RCC 7860 (cell line): ENCODE measurements around the gene LDLRAP1.
"Not testable (repeated sequence)": the region's sequence is repeated elsewhere in the genome, so short reads cannot be mapped to it uniquely, and the experiment has no call there.

Experiments used
- DNase-seq: peaks from one replicate; pipeline ENCODE4 v3.0.0-alpha.2; 2015; ENCODE audit warnings: low spot score
- FAIRE-seq: peaks from 2 replicates; lab custom pipeline; 2012; peaks lifted over from hg19 to GRCh38; lab: Jason Lieb, UNC

The LDLRAP1 gene

GRCh38 chr1:25572708-25573590 lies 29.5 kb downstream of the LDLRAP1 start:
- DNase-seq: no peak

GRCh38 chr1:25573591-25573930 lies 30.2 kb downstream of the LDLRAP1 start:
- DNase-seq (no peak), FAIRE-seq (no peak)

More at GRCh38 chr1:25572708-25573590, 29.5 kb downstream of the LDLRAP1 start:
- FAIRE-seq: no peak

GRCh38 chr1:25573961-25574360 lies 30.6 kb downstream of the LDLRAP1 start:
- DNase-seq (no peak), FAIRE-seq (no peak)

DNA sequence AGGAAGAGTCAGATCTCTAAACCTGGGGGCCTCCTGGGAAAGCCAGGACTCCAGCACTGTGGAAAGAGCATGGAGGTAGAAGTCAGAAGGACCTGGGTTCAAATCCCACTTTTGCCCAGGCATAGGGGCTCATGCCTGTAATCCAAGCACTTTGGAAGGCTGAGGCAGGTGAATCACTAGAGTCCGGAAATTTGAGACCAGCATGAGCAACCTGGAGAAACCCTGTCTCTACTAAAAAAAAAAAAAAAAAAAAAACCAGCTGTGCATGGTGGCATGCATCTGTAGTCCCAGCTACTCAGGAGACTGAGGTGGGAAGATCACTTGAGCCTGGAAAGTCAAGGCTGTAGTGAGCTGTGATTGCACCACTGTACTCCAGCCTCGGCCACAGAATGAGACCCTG lies 31.8 kb downstream of the LDLRAP1 start:
- no peak for DNase-seq
- no peak for FAIRE-seq

- DNase-seq: no peak
- FAIRE-seq: no peak
Observed at GRCh38 chr1:25576459-25577133, 33.2 kb downstream of the LDLRAP1 start.

GRCh38 chr1:25577134-25577920 lies 33.9 kb downstream of the LDLRAP1 start:
- DNase-seq: no peak
- FAIRE-seq: no peak

DNA sequence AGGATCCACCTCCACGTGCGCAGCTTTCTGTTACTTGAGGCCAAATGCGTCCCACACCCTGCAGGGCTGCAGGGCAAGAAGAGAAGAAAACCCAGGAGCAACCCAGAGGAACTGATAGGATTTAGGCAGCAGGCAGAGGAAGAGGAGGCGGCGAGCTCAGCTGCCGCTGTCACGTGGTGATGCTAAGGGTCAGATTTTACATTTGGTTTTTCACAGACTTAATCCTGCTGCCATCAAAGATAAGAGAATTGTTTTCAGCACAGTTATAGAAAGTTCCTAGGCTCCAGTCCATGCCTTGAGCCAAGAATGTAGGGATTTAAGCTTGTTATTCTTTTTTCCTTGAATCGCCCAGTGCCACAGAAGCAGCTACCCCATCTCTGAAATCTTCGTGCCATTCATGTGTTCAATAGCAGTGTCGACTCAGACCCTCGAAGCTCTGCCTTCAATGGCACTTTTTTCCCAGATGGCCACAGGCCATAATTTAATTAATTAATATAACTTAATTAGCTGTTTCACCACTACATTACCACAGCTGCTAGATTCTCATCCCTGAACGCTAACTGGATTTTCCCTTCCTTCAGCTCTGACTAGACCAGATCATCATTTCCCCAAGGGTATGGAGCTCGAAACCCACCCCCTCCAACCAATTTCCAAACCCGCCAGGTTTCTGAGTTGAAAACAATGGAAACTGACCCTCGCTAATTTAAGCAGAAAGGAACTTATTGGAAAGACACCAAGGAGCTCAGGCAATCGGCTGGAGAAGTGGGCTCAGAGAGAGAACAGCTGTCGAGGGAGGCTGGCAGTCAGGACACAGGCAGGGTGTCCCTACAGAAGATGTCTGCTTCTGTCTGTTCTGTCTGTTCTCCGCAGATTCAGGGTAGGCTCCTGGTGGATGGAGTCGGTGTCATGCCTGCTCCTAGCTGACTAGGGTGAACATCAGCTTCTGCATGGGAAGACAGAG lies 36.2 kb downstream of the LDLRAP1 start:
- FAIRE-seq (no peak), DNase-seq (no peak)

- DNase-seq: no peak
- no peak for FAIRE-seq
Observed at GRCh38 chr1:25580927-25581326, 37.5 kb downstream of the LDLRAP1 start.

DNA sequence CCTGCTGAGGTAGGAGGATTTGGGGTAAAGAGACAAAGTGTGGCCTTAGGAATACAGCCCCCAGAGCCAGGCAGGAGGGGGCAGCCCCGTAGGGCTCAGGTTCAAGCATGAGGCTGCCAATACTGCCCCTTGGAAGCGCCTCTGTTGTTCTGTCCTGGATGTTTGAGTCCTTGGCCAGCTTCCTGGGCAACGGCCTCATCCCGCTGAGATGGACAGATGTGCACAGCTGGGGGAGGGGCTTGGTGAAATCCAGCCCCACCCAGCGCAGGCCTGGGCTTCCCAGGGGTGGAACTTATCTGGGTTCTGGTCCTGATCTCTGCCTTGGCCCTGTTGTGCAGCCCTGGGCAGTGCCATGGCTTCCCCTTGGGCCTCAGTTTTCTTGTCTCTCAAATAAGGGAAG lies 38.4 kb downstream of the LDLRAP1 start:
- FAIRE-seq (no peak), DNase-seq (no peak)

GRCh38 chr1:25583519-25584370 lies 40.3 kb downstream of the LDLRAP1 start:
- DNase-seq (no peak), FAIRE-seq (no peak)

- FAIRE-seq (no peak), DNase-seq (no peak)
Observed at GRCh38 chr1:25586181-25586588, 42.8 kb downstream of the LDLRAP1 start.

DNA sequence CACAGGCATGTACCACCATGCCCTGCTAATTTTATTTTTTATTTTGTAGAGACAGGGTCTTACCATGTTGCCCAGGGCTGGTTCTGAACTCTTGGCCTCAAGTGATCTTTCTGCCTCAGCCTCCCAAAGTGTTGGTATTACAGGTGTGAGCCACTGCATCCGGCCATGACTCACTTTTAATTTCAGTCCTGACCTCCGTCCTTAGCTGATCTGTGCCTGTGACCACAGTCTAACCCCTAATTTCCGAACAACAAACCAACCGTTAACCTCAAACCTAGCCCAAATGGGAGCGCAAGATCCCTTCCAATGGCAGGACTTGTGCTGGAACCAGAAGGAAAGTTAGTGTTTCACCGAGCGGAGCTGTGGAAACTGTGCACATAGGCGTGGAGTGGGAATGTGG lies 43.9 kb downstream of the LDLRAP1 start:
- FAIRE-seq: no peak

GRCh38 chr1:25588224-25588623 lies 44.8 kb downstream of the LDLRAP1 start:
- not testable (repeated sequence) for FAIRE-seq, DNase-seq

More for the DNA sequence above, 43.9 kb downstream of the LDLRAP1 start:
- DNase-seq: no peak

DNA sequence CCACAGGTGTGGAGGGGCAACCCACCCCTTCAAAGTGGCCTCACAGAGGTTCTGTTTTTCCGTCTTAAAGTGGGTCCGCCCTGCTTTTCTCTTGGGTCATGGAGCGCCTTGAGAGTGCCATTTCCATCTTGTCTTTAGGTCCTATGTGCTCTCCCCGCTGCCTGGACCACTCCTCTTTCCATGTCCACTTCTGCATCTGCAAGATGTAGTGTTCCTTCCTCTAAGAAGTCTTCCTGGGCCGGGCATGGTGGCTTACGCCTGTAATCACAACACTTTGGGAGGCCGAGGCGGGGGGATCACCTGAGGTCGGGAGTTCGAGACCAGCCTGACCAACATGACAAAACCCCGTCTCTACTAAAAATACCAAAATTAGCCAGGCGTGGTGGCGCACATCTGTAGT lies 45.4 kb downstream of the LDLRAP1 start:
- FAIRE-seq, DNase-seq: not testable (repeated sequence)

DNA sequence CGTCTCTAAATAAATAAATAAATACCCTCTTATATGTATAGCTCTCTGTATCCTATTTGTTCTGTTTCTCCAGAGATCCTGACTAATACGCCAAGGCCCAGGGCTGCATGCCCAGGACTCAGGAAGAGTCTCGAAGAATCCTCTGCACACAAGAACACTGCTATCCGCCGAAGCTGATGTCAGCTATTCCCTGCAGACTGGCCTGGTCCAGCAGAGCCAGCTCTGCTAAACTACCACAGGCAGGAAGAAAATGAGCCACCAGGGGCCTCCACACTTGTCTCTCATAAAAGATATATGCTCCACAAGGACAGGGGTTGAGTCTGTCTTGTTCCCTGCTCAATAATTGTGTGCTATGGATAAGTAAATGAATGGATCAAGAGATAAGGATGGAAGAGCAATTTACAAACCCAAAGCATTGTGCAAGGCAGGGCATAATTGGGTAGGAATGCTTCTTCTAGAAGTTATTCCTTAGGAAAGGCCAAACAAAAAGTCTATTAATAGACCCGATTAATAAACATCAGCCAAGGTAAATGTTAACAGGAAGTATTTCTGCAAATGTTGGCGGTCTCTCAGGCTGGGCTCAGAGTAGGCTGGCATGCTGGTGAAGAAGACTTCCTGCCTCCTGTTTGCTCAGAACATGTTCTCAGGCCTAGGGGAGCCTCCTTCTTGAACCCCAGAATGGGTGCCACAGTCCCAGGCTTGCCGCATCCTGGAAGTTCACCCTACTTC lies 46.9 kb downstream of the LDLRAP1 start:
- DNase-seq: no peak
- no peak for FAIRE-seq

- FAIRE-seq (no peak), DNase-seq (no peak)
Observed at GRCh38 chr1:25593861-25594260, 50.5 kb downstream of the LDLRAP1 start.

GRCh38 chr1:25594971-25595370 lies 51.6 kb downstream of the LDLRAP1 start:
- DNase-seq (no peak), FAIRE-seq (no peak)

- not testable (repeated sequence) for DNase-seq, FAIRE-seq
Observed at GRCh38 chr1:25596641-25597040, 53.2 kb downstream of the LDLRAP1 start.

- FAIRE-seq (no peak), DNase-seq (no peak)
Observed at GRCh38 chr1:25598879-25599278, 55.5 kb downstream of the LDLRAP1 start.
